GM12864 (cell line): Measurements from ENCODE around the gene ADAD1.
"Not testable (repeated sequence)": the region's sequence is repeated elsewhere in the genome, so short reads cannot be mapped to it uniquely, and the experiment has no call there.

Source experiments
- DNase-seq: peaks from one replicate; pipeline ENCODE4 v3.0.0-alpha.2; 2011; ENCODE audit warnings: low read depth
- H3K4me3 ChIP-seq: 2 replicates; pipeline ENCODE4 v1.5.1; 2011; ENCODE audit warnings: mild to moderate bottlenecking, low read depth, low read length, control low read depth
- CTCF ChIP-seq: IDR thresholded peaks from 2 replicates; pipeline ENCODE4 v1.5.1; 2011; ENCODE audit warnings: low read depth, mild to moderate bottlenecking, moderate library complexity, low read length, control low read depth, inconsistent platforms; ENCODE audit errors: missing control alignments

The ADAD1 gene

GRCh38 chr4:122356317-122356808 lies 22.4 kb upstream of the ADAD1 start:
- DNase-seq, result no peak
- no peak overlapping the region for H3K4me3 ChIP-seq
- TF ChIP-seq CTCF, result no peak

GRCh38 chr4:122360754-122361153 lies 18.1 kb upstream of the ADAD1 start:
- no peak for DNase-seq
- no peak for TF ChIP-seq CTCF
- no peak overlapping the region for H3K4me3 ChIP-seq

GRCh38 chr4:122364700-122365404 lies 14.0 kb upstream of the ADAD1 start:
- no peak for TF ChIP-seq CTCF
- no peak overlapping the region for H3K4me3 ChIP-seq
- no peak for DNase-seq

- H3K4me3 ChIP-seq, DNase-seq: not testable (repeated sequence)
Observed at GRCh38 chr4:122368786-122369185, 10.0 kb upstream of the ADAD1 start.

- no peak for DNase-seq
- no peak overlapping the region for H3K4me3 ChIP-seq
- no peak for TF ChIP-seq CTCF
Observed at GRCh38 chr4:122377352-122377751, 1.5 kb upstream of the ADAD1 start.

GRCh38 chr4:122379239-122379638 lies 428 bp downstream of the ADAD1 start:
- DNase-seq, result no peak
- no peak for TF ChIP-seq CTCF
- no peak overlapping the region for H3K4me3 ChIP-seq

GRCh38 chr4:122383341-122383740 lies 4.5 kb downstream of the ADAD1 start:
- no peak for TF ChIP-seq CTCF

More at GRCh38 chr4:122383341-122383740, 4.5 kb downstream of the ADAD1 start:
- DNase-seq, result no peak
- no peak overlapping the region for H3K4me3 ChIP-seq
